GM10266 (cell line): ENCODE results near the gene FMNL3.

Experiments
- DNase-seq: peaks from one replicate; pipeline ENCODE4 v3.0.0; 2012; ENCODE audit errors: extremely low spot score
- TF ChIP-seq, protein P1 (sequence below): IDR thresholded peaks from 2 replicates; pipeline ENCODE4 v1.5.1; 2012; ENCODE audit warnings: mild to moderate bottlenecking, low read depth; ENCODE audit not compliant: control insufficient read depth, insufficient read depth; ENCODE audit errors: missing control alignments

FMNL3 gene

DNA sequence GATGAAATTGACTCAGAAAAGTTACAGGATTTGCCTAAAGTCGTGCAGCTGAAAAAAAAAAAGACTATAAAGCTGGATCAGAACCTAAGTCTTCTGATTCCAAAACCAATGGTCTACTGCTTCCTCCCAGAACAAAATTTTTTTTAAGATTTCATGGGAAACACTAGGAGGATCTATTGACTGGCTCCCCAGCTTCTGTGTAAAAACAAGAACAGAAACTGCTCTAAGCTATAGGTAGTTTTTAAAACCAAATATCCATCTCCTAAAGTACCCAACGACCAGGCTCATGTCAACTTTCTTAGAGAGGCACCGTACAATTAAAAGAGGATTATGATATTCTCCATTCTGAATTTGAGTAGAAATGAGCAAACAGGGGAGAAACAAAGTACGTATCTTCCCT lies 9.4 kb downstream of the FMNL3 start:
- no peak for DNase-seq
- TF ChIP-seq, protein P1, sequence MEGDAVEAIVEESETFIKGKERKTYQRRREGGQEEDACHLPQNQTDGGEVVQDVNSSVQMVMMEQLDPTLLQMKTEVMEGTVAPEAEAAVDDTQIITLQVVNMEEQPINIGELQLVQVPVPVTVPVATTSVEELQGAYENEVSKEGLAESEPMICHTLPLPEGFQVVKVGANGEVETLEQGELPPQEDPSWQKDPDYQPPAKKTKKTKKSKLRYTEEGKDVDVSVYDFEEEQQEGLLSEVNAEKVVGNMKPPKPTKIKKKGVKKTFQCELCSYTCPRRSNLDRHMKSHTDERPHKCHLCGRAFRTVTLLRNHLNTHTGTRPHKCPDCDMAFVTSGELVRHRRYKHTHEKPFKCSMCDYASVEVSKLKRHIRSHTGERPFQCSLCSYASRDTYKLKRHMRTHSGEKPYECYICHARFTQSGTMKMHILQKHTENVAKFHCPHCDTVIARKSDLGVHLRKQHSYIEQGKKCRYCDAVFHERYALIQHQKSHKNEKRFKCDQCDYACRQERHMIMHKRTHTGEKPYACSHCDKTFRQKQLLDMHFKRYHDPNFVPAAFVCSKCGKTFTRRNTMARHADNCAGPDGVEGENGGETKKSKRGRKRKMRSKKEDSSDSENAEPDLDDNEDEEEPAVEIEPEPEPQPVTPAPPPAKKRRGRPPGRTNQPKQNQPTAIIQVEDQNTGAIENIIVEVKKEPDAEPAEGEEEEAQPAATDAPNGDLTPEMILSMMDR = no peak

DNA sequence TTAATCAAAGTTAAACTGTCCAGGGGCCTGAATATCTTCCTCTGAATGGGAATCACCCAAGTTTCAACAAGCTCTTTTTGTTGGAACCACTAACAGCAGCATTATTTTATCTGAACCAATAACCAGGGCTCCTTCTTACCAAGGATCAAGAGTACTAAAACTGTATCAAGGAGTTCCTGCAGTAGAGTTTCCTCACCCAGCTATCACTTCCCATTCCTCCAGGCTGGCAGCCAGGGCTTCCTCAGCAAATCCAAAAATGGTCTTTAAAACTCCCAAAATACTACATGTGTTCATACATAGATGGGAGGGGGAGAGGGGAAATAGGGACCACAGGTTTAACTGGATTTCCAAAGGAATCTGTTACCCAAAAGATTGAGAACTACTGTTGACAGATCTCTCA lies 10.5 kb downstream of the FMNL3 start:
- TF ChIP-seq, protein P1 = no peak
- no peak for DNase-seq

DNA sequence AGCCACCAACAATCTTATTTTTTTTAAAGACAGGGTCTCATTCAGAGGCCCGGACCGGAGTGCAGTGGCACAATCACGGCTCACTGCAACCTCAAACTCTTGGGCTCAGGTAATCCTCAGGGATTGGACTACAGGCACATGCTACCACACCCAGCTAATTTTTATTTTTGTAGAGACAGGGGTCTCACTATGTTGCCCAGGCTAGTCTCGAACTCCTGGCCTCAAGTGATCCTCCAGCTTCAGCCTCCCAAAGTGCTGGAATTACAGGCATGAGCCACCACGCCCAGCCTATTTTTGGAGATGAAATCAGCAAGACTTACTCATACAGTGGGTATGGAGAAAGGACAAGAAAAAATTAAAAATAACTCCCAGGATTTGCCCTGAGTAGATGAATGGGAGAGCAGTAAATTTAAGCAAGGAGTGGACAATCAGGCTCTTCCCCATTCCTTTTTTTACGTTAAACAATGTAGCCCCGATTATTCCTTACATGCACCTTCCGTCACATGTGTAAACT lies 13.2 kb downstream of the FMNL3 start:
- TF ChIP-seq, protein P1 = no peak
- DNase-seq = no peak

DNA sequence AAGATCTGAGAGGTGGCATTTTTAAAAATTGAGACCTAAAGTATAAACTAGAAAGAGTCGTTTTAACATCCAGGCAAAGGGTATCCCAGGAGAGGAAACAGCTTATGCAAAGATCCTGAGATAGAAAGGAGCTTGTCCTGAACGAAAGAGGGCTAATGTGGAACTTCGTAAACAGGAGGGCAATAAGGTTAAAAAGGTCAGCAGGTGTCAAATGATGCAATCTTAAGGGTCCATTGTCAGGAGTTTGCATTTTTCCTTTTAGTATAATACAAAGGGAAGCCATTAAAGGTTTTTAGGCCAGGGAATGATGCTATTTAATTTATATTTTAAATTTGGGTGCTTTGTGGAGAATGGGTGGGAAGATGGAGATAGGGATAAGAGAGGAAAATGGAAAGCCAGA lies 14.4 kb downstream of the FMNL3 start:
- TF ChIP-seq, protein P1 = no peak
- no peak for DNase-seq

DNA sequence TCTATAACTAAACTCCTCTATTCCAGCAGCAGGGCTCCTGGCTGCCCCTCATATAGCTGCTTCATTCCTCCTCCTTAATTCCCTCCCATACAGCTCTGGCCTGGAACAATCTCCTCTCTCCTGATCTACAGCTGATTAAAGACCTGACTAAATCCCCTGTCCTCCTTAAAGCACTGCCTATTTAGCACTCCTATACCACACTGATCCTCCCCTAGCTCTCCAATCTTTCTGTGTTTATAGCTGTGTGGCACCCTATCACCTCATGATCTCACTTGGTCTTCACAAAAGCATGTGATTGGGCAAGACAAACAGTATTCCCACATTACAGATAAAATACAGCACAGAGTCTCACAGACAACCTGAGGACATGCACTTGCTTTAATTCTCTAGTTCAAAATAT lies 17.4 kb downstream of the FMNL3 start:
- TF ChIP-seq, protein P1 = no peak
- DNase-seq = no peak

DNA sequence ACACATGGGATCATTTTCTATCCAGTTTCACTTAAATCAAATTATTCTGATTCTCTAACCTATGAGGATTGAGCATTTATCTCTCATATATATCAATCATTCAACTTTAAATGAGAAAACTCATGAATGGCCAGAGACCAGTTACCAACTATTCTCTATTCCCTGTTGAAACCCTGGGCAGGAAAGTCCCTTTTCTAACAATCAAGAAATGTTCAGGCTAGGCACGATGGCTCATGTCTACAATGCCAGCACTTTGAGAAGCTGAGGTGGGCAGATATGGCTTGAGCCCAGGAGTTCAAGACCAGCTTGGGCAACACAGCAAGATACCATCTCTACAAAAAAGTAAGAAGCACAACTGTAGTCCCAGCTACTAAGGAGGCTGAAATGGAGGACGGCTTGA lies 18.0 kb downstream of the FMNL3 start:
- TF ChIP-seq, protein P1 = no peak
- DNase-seq = no peak

DNA sequence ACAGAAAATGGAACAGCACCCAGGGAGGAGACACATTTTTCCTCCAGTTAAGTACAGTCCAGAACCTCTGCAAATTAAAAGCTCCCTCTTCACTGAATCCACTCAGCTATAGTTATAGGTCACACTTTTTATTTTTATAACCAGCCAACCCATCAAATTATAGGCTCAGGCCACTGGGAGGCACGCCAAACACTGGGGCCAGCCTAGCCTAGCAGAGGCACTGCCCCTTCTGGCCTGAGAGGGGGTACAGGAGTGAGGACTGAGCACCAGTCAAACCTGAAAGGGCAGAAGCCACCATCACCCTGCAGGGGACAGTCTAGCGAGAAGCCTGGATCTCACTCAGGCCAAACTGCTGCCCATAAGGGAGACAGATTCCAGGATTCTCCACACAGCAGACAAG lies 19.3 kb downstream of the FMNL3 start:
- TF ChIP-seq, protein P1 = no peak
- DNase-seq = no peak
